Right lobe of liver (tissue), 4 donors: ENCODE measurements around the gene AKAP3.

ENCODE experiments used
- CTCF ChIP-seq, 4 donors: fragments of 200-600 bp in 3 of 4; fragments of 450-650 bp in 1 of 4; IDR thresholded peaks; one replicate each; pipeline versions ENCODE4 v1.5.1 to v1.8.0; 2016 to 2022; ENCODE audit warnings: antibody characterized with exemption in 4 of 4, mild to moderate bottlenecking in 2 of 4
- POLR2A ChIP-seq: fragments of 450-650 bp; IDR thresholded peaks from one replicate; pipeline ENCODE4 v1.6.1; 2017; ENCODE audit warnings: antibody characterized with exemption, mild to moderate bottlenecking
- donor health status: DM: no; HTN: no; CAD: no.
- donor health status: DM: no; HTN: no; CAD: no.
- donor health status: DM: no; HTN: yes; CAD: no.

GRCh38 chr12:4615667-4616066 is 33.2 kb downstream of the AKAP3 start:
- TF ChIP-seq POLR2A (no peak), CTCF (IDR thresholded peaks at IDR 0.05) (no peak)
